Measurements from ENCODE around the gene OR4Q2. TPM values are rescaled to one million over a fixed set of nuclear protein-coding genes. Genes with fewer than 3 reads are reported as not detected.

OR4Q2 gene
- total and polyA plus RNA-seq, 11 donors = not detected

DNA sequence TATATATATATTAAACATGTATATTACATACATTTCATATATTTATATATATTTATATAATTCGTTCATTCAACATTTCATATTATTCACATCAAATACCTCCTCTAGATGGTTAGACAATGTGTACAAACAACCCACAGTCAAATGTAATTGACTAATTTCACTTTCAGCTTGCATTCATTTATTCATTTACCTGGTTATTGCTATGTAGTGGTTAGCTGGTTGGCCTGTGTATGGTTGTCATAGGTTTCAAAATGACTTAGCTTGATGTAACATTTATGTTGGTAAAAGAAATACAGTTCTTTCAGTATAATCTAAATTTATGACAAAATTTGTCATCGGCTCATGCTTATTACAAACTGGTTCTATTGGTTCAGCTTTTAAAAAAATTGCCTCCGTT, 33.5 kb downstream of the OR4Q2 start:
- Histone ChIP-seq H3K27me3 (no peaks in the 10 kb centered on the region), H3K4me1 (no peaks in the 10 kb centered on the region), H3K27ac (no peak overlapping the region), H3K4me3 (no peak overlapping the region), H3K9me3 (peaks cover 0 to 4% (median 0%) of the 10 kb centered on the region in 12 donors), H3K36me3 (no peaks in the 10 kb centered on the region)
- TF ChIP-seq, protein P1, sequence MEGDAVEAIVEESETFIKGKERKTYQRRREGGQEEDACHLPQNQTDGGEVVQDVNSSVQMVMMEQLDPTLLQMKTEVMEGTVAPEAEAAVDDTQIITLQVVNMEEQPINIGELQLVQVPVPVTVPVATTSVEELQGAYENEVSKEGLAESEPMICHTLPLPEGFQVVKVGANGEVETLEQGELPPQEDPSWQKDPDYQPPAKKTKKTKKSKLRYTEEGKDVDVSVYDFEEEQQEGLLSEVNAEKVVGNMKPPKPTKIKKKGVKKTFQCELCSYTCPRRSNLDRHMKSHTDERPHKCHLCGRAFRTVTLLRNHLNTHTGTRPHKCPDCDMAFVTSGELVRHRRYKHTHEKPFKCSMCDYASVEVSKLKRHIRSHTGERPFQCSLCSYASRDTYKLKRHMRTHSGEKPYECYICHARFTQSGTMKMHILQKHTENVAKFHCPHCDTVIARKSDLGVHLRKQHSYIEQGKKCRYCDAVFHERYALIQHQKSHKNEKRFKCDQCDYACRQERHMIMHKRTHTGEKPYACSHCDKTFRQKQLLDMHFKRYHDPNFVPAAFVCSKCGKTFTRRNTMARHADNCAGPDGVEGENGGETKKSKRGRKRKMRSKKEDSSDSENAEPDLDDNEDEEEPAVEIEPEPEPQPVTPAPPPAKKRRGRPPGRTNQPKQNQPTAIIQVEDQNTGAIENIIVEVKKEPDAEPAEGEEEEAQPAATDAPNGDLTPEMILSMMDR (IDR thresholded peaks at IDR 0.05) = no peak
- no peak for TF ChIP-seq POLR2A (IDR thresholded peaks at IDR 0.05)
- no peak for ATAC-seq
- WGBS, 4 donors = 54 to 63% (median 57%) methylated on average over 3 of the region's 3 CpGs
- no peak for DNase-seq
- intact Hi-C loops (cut with DNase I) = no loop called here

DNA sequence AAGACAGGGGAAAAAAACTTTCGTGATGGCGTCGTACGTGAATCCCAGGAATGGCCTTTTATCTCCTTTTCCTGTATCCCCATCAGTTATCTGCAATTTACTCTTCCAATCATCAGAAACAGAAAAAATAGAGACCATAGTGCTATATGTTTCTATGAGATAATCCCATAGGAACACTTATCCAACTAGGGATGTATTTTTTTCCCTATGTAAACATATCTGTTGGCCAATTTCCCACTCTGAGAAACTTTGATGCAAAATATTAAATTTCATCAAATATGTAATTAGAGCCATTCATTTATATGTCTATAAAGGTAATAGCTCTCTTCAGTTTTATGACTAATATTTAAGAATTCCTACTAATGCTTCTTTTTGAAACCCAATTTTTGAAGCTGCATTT, 34.0 kb downstream of the OR4Q2 start, which contains the start of gene OR4K13:
OR4K13 (minus strand) TSS at position 101 of the 400 bp plus-strand sequence. CDS start 1,280 bp downstream, outside the sequence.
- 85 to 91% (median 88%) methylated on average over 4 of the region's 4 CpGs for WGBS, 4 donors
- DNase-seq (no peak), ATAC-seq (no peak)
- TF ChIP-seq, protein P1 (IDR thresholded peaks at IDR 0.05) = no peak
- no peak for TF ChIP-seq POLR2A (IDR thresholded peaks at IDR 0.05)
- no peak within 1 kb of the TSS for H3K4me3 ChIP-seq
- peaks cover 0 to 4% (median 0%) of the 10 kb centered on the region in 12 donors for H3K9me3 ChIP-seq
- no peaks in the 10 kb centered on the region for H3K36me3 ChIP-seq
- no peaks in the 10 kb centered on the region for H3K4me1 ChIP-seq
- H3K27me3 ChIP-seq = no peaks in the 10 kb centered on the region
- intact Hi-C loops (cut with DNase I) = no loop called here
- H3K27ac ChIP-seq = no peak within 1 kb of the TSS

DNA sequence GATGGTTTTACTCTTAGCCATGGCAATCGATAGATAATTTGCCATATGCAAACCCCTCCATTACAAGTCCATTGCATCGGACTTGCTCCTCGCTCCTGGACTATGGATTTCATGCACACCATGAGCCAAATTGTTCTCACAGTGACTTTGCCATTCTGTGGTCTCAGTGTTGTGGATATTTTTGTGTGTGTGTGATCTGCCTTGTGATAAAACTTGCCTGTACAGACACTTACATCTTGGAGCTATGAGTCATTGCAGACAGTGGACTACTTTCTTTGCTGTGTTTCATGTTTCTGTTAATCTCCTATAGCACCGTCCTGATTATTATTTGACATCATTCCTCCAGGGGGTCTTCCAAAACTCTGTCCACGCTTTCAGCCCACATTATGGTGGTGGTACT, 42.3 kb downstream of the OR4Q2 start:
- 56 to 63% (median 61%) methylated on average over 5 of the region's 5 CpGs for WGBS, 4 donors
- no peaks in the 10 kb centered on the region for H3K9me3 ChIP-seq

GRCh38 chr14:20048202-20048601, 46.2 kb downstream of the OR4Q2 start:
- Histone ChIP-seq H3K27ac (no peak overlapping the region), H3K4me3 (no peak overlapping the region), H3K27me3 (peaks cover 0 to 4% (median 0%) of the 10 kb centered on the region in 9 donors), H3K36me3 (no peaks in the 10 kb centered on the region), H3K4me1 (no peaks in the 10 kb centered on the region), H3K9me3 (no peaks in the 10 kb centered on the region)
- TF ChIP-seq, protein P1 (IDR thresholded peaks at IDR 0.05) = no peak
- TF ChIP-seq POLR2A (IDR thresholded peaks at IDR 0.05) = no peak
- no peak for ATAC-seq
- WGBS, 4 donors = 47 to 58% (median 56%) methylated on average over 1 of the region's 1 CpG
- DNase-seq = no peak
- intact Hi-C loops (cut with DNase I) = no loop called here

More for the DNA sequence above, 42.3 kb downstream of the OR4Q2 start:
- Histone ChIP-seq H3K4me1 (no peaks in the 10 kb centered on the region), H3K27ac (no peak overlapping the region), H3K36me3 (no peaks in the 10 kb centered on the region), H3K27me3 (peaks cover 0 to 4% (median 0%) of the 10 kb centered on the region in 9 donors), H3K4me3 (no peak overlapping the region)
- intact Hi-C loops (cut with DNase I) = no loop called here
- DNase-seq = no peak
- ATAC-seq = no peak
- TF ChIP-seq, protein P1 (IDR thresholded peaks at IDR 0.05) = no peak
- TF ChIP-seq POLR2A (IDR thresholded peaks at IDR 0.05) = no peak

Other genes with a start within 250 kb of the OR4Q2 start
- not detected for gene OR4M1, start 228.7 kb upstream of the OR4Q2 start, total RNA-seq
- gene OR4M1, start 228.7 kb upstream of the OR4Q2 start, polyA plus RNA-seq = not detected
- under 1 TPM in 1 of 9 donors, not detected in 8; 0.09 TPM for gene OR4N2, start 198.4 kb upstream of the OR4Q2 start, total RNA-seq
- gene OR4N2, start 198.4 kb upstream of the OR4Q2 start, polyA plus RNA-seq = not detected
- gene OR4K2, start 127.0 kb upstream of the OR4Q2 start, total RNA-seq = not detected
- gene OR4K2, start 127.0 kb upstream of the OR4Q2 start, polyA plus RNA-seq = not detected
- gene OR4K5, start 81.6 kb upstream of the OR4Q2 start, total RNA-seq = not detected
- not detected for gene OR4K5, start 81.6 kb upstream of the OR4Q2 start, polyA plus RNA-seq
- gene OR4K1, start 71.2 kb upstream of the OR4Q2 start, total RNA-seq = not detected
- gene OR4K1, start 71.2 kb upstream of the OR4Q2 start, polyA plus RNA-seq = not detected
- not detected for gene OR4K15, start 26.6 kb upstream of the OR4Q2 start, total RNA-seq
- not detected for gene OR4K15, start 26.6 kb upstream of the OR4Q2 start, polyA plus RNA-seq
- gene OR4K14, start 17.1 kb downstream of the OR4Q2 start, total RNA-seq = not detected
- gene OR4K14, start 17.1 kb downstream of the OR4Q2 start, polyA plus RNA-seq = not detected
- not detected for gene OR4K13, start 33.9 kb downstream of the OR4Q2 start, total RNA-seq
- not detected for gene OR4K13, start 33.9 kb downstream of the OR4Q2 start, polyA plus RNA-seq
- not detected for gene OR4L1, start 57.9 kb downstream of the OR4Q2 start, total RNA-seq
- gene OR4L1, start 57.9 kb downstream of the OR4Q2 start, polyA plus RNA-seq = not detected
- not detected for gene OR4K17, start 108.6 kb downstream of the OR4Q2 start, total RNA-seq
- not detected for gene OR4K17, start 108.6 kb downstream of the OR4Q2 start, polyA plus RNA-seq
- not detected for gene OR4N5, start 136.7 kb downstream of the OR4Q2 start, total RNA-seq
- gene OR4N5, start 136.7 kb downstream of the OR4Q2 start, polyA plus RNA-seq = not detected
- gene OR11G2, start 188.7 kb downstream of the OR4Q2 start, total RNA-seq = not detected
- gene OR11G2, start 188.7 kb downstream of the OR4Q2 start, polyA plus RNA-seq = not detected
- not detected for gene OR11H6, start 221.5 kb downstream of the OR4Q2 start, total RNA-seq
- not detected for gene OR11H6, start 221.5 kb downstream of the OR4Q2 start, polyA plus RNA-seq
- not detected for gene OR11H7, start 226.8 kb downstream of the OR4Q2 start, total RNA-seq
- gene OR11H7, start 226.8 kb downstream of the OR4Q2 start, polyA plus RNA-seq = not detected
- gene OR11H4, start 237.1 kb downstream of the OR4Q2 start, total RNA-seq = not detected
- gene OR11H4, start 237.1 kb downstream of the OR4Q2 start, polyA plus RNA-seq = not detected

Measured in heart left ventricle (tissue), 16 donors.